Limb (tissue), 2 donors: Measurements from ENCODE around the gene UNC13C.

Experiments
- DNase-seq, 2 donors: peaks; one replicate each; pipeline ENCODE4 v3.0.0-alpha.2; 2016; ENCODE audit errors: extremely low spot score in 2 of 2

UNC13C gene

GRCh38 chr15:54636147-54636546 lies 657.9 kb downstream of the UNC13C start:
- DNase-seq: no peak

GRCh38 chr15:54638666-54639065 lies 660.4 kb downstream of the UNC13C start:
- no peak for DNase-seq

DNA sequence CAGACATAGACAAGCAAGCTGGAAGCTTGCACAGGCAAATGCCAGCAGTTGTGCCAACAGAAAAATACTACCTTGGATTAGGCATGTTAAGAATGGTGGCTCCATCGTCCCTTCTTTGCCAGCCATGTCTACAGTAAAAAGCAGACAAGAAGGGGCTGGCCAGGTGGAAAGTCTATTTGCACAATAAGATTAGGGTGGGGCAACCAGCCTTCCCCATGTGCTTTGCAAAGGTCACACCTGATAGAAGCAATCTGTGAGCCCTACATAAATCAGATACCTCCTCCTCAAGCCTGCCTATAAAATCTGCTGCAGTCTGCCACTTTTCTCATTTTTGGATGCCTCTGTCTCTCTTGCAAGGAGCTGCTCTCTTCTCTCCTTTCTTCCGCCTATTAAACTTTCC lies 662.6 kb downstream of the UNC13C start:
- no peak for DNase-seq

DNA sequence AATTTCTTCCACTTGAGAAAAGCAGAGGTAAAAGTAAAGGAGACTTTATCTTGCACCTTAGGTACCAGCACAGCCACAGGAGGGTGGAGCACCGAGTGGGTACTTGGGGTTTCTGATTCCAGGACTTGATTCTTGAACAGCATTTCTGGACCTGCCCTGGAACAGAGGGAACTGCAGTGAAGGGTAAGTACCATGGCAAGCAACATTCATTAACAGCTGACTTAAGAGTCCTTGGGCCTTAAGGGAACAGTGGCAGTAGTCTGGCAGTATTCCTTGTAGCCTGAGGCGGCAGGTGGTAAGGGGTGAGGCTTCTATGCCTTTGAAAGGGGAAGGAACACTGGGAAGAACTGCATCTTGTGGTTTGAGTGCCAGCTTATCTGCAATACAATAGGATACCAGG lies 666.6 kb downstream of the UNC13C start:
- DNase-seq: no peak

DNA sequence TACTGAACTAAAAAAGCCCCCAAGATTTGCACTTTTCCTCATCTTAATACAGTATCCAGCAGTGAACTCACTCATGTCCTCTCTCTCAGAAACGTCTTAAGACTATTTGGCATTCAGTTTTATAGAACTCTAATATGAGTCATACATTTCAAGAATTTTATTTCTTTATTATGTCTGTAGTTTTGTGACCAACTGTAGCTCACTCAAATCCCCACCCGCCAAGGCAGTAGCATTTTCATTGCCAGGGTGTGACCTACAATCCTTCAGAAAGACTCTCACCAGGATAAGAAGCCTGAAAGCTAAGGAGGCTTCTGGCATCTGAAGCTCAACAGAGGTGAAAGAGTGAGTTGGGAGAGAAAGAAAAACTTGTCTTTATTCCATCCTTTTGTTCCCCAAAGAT lies 681.4 kb downstream of the UNC13C start:
- no peak for DNase-seq

GRCh38 chr15:54660356-54660755 lies 682.1 kb downstream of the UNC13C start:
- DNase-seq: no peak

DNA sequence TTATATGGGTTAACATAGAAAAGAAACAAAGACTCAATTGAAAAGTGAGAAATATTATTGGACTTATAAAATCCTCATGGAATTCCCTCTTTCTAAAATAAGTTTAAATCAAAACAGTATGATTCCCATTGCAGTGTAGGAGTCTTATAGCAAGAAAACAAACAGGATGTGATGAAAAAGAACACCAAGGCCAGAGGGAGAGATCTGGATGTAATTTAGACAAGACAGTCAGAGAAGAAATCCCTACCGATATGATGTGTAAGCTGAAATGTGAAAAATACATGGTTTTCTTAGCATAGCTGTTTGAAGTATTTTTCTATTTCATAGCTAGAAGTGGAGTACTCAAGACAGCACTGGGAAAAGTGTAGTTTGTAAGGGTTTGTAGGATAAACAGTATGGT lies 697.0 kb downstream of the UNC13C start:
- peak in 1 of 2 donors; percentile 21 for DNase-seq

DNA sequence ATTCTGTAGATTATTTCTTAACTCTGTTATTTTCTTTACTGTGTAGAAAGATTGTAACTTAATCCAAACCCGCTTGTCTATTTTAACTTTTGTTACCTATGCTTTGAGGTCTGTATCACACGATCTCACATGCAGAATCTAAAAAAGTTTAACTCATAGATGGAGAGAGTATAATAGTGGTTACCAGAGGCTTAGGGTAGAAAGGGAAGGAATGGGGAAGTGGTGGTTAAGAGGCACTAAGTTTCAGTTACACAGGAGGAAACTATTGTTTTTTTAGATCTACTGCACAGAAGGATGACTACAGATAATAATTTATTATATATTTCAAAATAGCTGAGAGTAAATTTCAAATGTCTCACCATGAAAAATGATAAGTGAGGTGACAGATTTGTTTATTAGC lies 703.3 kb downstream of the UNC13C start:
- no peak for DNase-seq
